Endodermal cell (in vitro differentiated cells): ENCODE data around the gene ITPK1. TPM values are rescaled to one million over a fixed set of nuclear protein-coding genes. Genes with fewer than 3 reads are reported as not detected.

Source experiments
- DNase-seq: peaks from one replicate; pipeline ENCODE4 v3.0.0-alpha.2; 2017
- H3K27ac ChIP-seq: 2 replicates; pipeline ENCODE4 v1.5.1; 2013; ENCODE audit warnings: mild to moderate bottlenecking, low read depth, low read length, moderate library complexity
- H3K27me3 ChIP-seq: 2 replicates; pipeline ENCODE4 v1.6.1; 2013; ENCODE audit warnings: mild to moderate bottlenecking, low read length, moderate library complexity; ENCODE audit not compliant: insufficient read depth, control insufficient read depth, poor library complexity, severe bottlenecking
- H3K36me3 ChIP-seq: 2 replicates; pipeline ENCODE4 v1.7.0; 2013; ENCODE audit warnings: mild to moderate bottlenecking, low read length, moderate library complexity; ENCODE audit not compliant: control insufficient read depth, insufficient read depth
- H3K4me1 ChIP-seq: one replicate; pipeline ENCODE4 v1.7.0; 2013; ENCODE audit warnings: low read length; ENCODE audit not compliant: control insufficient read depth, insufficient read depth
- H3K4me3 ChIP-seq: 2 replicates; pipeline ENCODE4 v1.5.1; 2013; ENCODE audit warnings: mild to moderate bottlenecking, low read length, moderate library complexity
- H3K9ac ChIP-seq: 2 replicates; pipeline ENCODE4 v1.6.1; 2013; ENCODE audit warnings: mild to moderate bottlenecking, low read length, moderate library complexity; ENCODE audit not compliant: poor library complexity, severe bottlenecking; ENCODE audit errors: extremely low read depth
- H3K9me3 ChIP-seq: 2 replicates; pipeline ENCODE4 v1.6.1; 2013; ENCODE audit warnings: mild to moderate bottlenecking, low read length, moderate library complexity; ENCODE audit not compliant: control insufficient read depth
- H3K27ac Mint-ChIP-seq: 2 replicates; pipeline ENCODE4 v1.8.0; 2020; ENCODE audit warnings: mixed read lengths
- H3K27me3 Mint-ChIP-seq: 2 replicates; pipeline ENCODE4 v1.8.0; 2021; ENCODE audit warnings: mild to moderate bottlenecking, mixed read lengths; ENCODE audit not compliant: insufficient read depth
- H3K36me3 Mint-ChIP-seq: 2 replicates; pipeline ENCODE4 v1.8.0; 2020; ENCODE audit warnings: low read depth, mixed read lengths
- H3K4me1 Mint-ChIP-seq: 2 replicates; pipeline ENCODE4 v1.8.0; 2020; ENCODE audit warnings: mixed read lengths
- H3K4me3 Mint-ChIP-seq: 2 replicates; pipeline ENCODE4 v1.8.0; 2020; ENCODE audit warnings: mild to moderate bottlenecking, moderate library complexity, mixed read lengths
- H3K9me3 Mint-ChIP-seq: 2 replicates; pipeline ENCODE4 v1.8.0; 2020; ENCODE audit warnings: mild to moderate bottlenecking, mixed read lengths
- CTCF ChIP-seq: fragments of 200-600 bp; sonication (generic); conservative IDR thresholded peaks from 2 replicates; pipeline ENCODE4 v1.5.0; 2021; ENCODE audit warnings: antibody characterized with exemption, mild to moderate bottlenecking
- WGBS, 2 experiments: methylation state at CpG; one replicate each; pipeline versions ENCODE4 v1.1.5 to v1.1.7; 2013; ENCODE audit warnings: missing lambda C conversion rate in 2 of 2, mixed read lengths in 1 of 2; ENCODE audit not compliant: insufficient coverage in 1 of 2, insufficient read length in 1 of 2; 5-methylcytosine and 5-hydroxymethylcytosine counted together
- total RNA-seq, 2 donors: library from RNA; stranded (reverse); fragmentation: NEBNext Ultra II Directional in 1 of 2; extraction: Animal tissue kit (Norgen Biotek cat#: 25700) in 1 of 2; gene quantifications; 2 replicates in 1 of 2; 3 replicates in 1 of 2; pipeline ENCODE4 v1.2.1, GENCODE V29; 2021

Gene ITPK1
- total RNA-seq, 2 donors from 2014 or later: 59.9 to 66.9 TPM

- Mint-ChIP-seq H3K36me3 (peaks cover 11% of the 10 kb centered on the region), H3K9me3 (no peaks in the 10 kb centered on the region), H3K27me3 (no peaks in the 10 kb centered on the region), H3K27ac (peak overlapping the region; percentile 5), H3K4me3 (no peak overlapping the region), H3K4me1 (no peaks in the 10 kb centered on the region)
- DNase-seq: no peak
- H3K36me3 ChIP-seq: peaks cover 9% of the 10 kb centered on the region
- H3K4me1 ChIP-seq: no peaks in the 10 kb centered on the region
- H3K9ac ChIP-seq: no peak overlapping the region
- no peaks in the 10 kb centered on the region for H3K9me3 ChIP-seq
- no peak for TF ChIP-seq CTCF
- H3K27ac ChIP-seq: no peak overlapping the region
- no peaks in the 10 kb centered on the region for H3K27me3 ChIP-seq
- no peak overlapping the region for H3K4me3 ChIP-seq
- 87 to 92% methylated on average over 6 of the region's 6 CpGs for WGBS, 2 experiments
Measured at GRCh38 chr14:92950773-92951172, 165.0 kb downstream of the ITPK1 start.

- H3K27ac ChIP-seq: no peak overlapping the region
- Mint-ChIP-seq H3K27ac (no peak overlapping the region), H3K4me3 (no peak overlapping the region), H3K36me3 (peaks cover 11% of the 10 kb centered on the region), H3K4me1 (no peaks in the 10 kb centered on the region), H3K9me3 (no peaks in the 10 kb centered on the region), H3K27me3 (no peaks in the 10 kb centered on the region)
- H3K4me3 ChIP-seq: no peak overlapping the region
- no peaks in the 10 kb centered on the region for H3K4me1 ChIP-seq
- H3K36me3 ChIP-seq: peaks cover 9% of the 10 kb centered on the region
- 94% methylated on average over 5 to 7 of the region's 7 CpGs for whole genome bisulfite sequencing, 2 experiments
- H3K27me3 ChIP-seq: no peaks in the 10 kb centered on the region
- TF ChIP-seq CTCF: no peak
- no peak overlapping the region for H3K9ac ChIP-seq
- no peaks in the 10 kb centered on the region for H3K9me3 ChIP-seq
- no peak for DNase-seq
Measured at GRCh38 chr14:92950193-92950540, 165.6 kb downstream of the ITPK1 start.

- peaks cover 9% of the 10 kb centered on the region for H3K36me3 ChIP-seq
Measured at GRCh38 chr14:92949496-92950192, 166.1 kb downstream of the ITPK1 start.

More at GRCh38 chr14:92949496-92950192, 166.1 kb downstream of the ITPK1 start:
- H3K4me1 Mint-ChIP-seq: no peaks in the 10 kb centered on the region
- 92 to 93% methylated on average over 21 to 24 of the region's 24 CpGs for WGBS, 2 experiments
- H3K36me3 Mint-ChIP-seq: peaks cover 13% of the 10 kb centered on the region
- H3K4me3 ChIP-seq: no peak overlapping the region
- no peaks in the 10 kb centered on the region for H3K9me3 ChIP-seq
- H3K27ac ChIP-seq: no peak overlapping the region
- H3K4me3 Mint-ChIP-seq: no peak overlapping the region
- no peak for DNase-seq
- no peaks in the 10 kb centered on the region for H3K9me3 Mint-ChIP-seq
- TF ChIP-seq CTCF: no peak
- no peaks in the 10 kb centered on the region for H3K4me1 ChIP-seq
- H3K27me3 Mint-ChIP-seq: no peaks in the 10 kb centered on the region
- H3K9ac ChIP-seq: no peak overlapping the region
- H3K27me3 ChIP-seq: no peaks in the 10 kb centered on the region
- H3K27ac Mint-ChIP-seq: no peak overlapping the region
